Measurements from ENCODE around the gene GAB4.

- TF ChIP-seq CTCF (IDR thresholded peaks at IDR 0.05) (no peak), EP300 (IDR thresholded peaks at IDR 0.05) (no peak)
These were observed 32.7 kb downstream of the GAB4 start for GRCh38 chr22:16975155-16975885.

Data from tibial nerve (tissue), 4 donors.